GM18505 (cell line): ENCODE results near the gene KLHL7.
"Not testable (repeated sequence)": the region's sequence is repeated elsewhere in the genome, so short reads cannot be mapped to it uniquely, and the experiment has no call there.

Experiments used
- ATAC-seq: cut with Tn5 transposase; IDR thresholded peaks from one replicate; pipeline ENCODE4 v1.9.1; 2021; ENCODE audit not compliant: unreplicated experiment
- POLR2A ChIP-seq: IDR thresholded peaks from 4 replicates; pipeline ENCODE4 v1.6.1; 2011; ENCODE audit warnings: borderline replicate concordance; ENCODE audit not compliant: insufficient read depth, insufficient read length; ENCODE audit errors: extremely low read depth

KLHL7 gene

DNA sequence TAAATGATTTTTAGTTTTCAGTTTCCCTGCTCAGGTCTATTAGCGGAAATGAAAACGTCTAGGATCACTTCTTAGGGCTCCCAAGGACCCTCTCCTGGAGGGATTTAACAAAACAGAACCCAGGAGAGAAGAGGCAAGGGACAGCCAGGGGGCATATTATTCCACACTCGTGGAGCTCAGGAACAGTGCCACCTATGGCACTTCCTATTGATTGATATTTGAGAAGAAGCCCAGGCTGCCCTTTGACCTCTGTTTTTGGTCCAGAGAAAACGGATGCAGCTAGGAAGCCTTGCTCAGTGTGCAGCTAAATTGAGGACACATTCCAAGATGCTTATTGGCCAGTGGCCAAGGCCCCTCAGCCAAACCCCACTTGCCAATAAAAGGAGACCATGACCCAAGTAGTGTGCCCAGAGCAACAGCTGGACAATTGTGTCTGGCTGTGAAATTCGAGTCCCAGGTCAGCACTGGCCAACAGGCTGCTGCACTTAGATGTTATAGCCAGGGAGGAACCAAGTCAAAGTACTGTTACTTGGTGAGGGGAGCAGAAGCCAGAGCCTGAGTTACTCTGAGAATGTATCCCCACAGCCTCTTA is 117.0 kb downstream of the KLHL7 start:
- TF ChIP-seq POLR2A, result no peak
- no peak for ATAC-seq

DNA sequence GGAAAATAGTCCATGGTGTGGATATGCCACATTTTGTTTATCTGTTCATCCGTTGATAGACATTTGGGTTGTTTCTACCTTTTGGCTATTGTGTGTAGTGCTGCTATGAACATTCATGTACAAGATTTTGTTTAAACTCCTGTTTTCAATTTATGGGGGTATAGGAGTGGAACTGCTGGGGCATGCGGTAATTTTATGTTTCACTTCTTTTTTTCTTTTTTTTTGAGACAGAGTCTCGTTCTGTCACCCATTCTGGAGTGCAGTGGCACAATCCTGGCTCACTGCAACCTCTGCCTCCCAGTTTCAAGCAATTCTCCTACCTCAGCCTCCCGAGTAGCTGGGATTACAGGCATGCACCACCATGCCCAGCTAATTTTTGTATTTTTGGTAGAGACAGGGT is 118.8 kb downstream of the KLHL7 start:
- ATAC-seq, result not testable (repeated sequence)

DNA sequence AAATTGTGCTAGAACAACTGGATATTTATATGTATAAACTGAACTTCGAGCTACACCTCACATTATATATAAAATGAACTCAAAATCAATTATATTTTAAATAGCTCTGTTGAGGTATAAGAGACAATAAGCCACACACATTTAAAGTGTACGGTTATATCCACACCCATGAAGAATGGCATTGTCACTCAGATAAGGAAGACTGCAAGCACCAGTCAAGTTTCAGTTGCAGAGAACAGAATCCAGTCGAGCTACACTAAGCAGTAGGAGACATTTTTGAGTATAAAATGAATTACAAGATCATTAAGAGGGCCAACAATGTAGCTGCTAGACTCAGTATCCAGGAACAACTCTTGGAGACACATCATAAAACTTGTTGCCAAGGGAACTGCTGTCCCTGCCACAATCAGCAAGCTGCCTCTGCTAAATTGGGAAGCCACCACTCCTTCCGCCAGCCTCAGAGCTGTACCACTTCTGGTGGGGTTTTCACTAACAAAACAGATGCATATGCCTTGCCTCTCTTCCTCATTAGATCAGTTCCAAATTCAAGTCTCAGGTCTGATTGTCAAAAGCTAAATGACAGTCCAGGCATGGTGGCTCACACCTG is 121.4 kb downstream of the KLHL7 start:
- ATAC-seq, result no peak
- no peak for TF ChIP-seq POLR2A
